ENCODE data around the gene RAB34.

GRCh38 chr17:28700278-28700677 is 17.4 kb downstream of the RAB34 start:
- no peak for TF ChIP-seq CSDC2 (CRISPR knock-in tag; IDR thresholded peaks at IDR 0.05)
- no peak for TF ChIP-seq RARB (CRISPR knock-in tag; IDR thresholded peaks at IDR 0.05)
- no peak for TF ChIP-seq ZC3H10 (CRISPR knock-in tag; IDR thresholded peaks at IDR 0.05)
- TF ChIP-seq, protein P1, sequence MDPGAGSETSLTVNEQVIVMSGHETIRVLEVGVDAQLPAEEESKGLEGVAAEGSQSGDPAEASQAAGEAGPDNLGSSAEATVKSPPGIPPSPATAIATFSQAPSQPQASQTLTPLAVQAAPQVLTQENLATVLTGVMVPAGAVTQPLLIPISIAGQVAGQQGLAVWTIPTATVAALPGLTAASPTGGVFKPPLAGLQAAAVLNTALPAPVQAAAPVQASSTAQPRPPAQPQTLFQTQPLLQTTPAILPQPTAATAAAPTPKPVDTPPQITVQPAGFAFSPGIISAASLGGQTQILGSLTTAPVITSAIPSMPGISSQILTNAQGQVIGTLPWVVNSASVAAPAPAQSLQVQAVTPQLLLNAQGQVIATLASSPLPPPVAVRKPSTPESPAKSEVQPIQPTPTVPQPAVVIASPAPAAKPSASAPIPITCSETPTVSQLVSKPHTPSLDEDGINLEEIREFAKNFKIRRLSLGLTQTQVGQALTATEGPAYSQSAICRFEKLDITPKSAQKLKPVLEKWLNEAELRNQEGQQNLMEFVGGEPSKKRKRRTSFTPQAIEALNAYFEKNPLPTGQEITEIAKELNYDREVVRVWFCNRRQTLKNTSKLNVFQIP (CRISPR knock-in tag; IDR thresholded peaks at IDR 0.05; ENCODE audit: borderline replicate concordance, low read depth), result no peak
- no peak for TF ChIP-seq TSHZ2 (CRISPR knock-in tag; IDR thresholded peaks at IDR 0.05)
- no peak for TF ChIP-seq ISL1 (CRISPR knock-in tag; IDR thresholded peaks at IDR 0.05)
- TF ChIP-seq, protein P2, sequence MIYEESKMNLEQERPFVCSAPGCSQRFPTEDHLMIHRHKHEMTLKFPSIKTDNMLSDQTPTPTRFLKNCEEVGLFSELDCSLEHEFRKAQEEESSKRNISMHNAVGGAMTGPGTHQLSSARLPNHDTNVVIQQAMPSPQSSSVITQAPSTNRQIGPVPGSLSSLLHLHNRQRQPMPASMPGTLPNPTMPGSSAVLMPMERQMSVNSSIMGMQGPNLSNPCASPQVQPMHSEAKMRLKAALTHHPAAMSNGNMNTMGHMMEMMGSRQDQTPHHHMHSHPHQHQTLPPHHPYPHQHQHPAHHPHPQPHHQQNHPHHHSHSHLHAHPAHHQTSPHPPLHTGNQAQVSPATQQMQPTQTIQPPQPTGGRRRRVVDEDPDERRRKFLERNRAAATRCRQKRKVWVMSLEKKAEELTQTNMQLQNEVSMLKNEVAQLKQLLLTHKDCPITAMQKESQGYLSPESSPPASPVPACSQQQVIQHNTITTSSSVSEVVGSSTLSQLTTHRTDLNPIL (CRISPR knock-in tag; IDR thresholded peaks at IDR 0.05; ENCODE audit: low read depth), result no peak
- TF ChIP-seq, protein P3, sequence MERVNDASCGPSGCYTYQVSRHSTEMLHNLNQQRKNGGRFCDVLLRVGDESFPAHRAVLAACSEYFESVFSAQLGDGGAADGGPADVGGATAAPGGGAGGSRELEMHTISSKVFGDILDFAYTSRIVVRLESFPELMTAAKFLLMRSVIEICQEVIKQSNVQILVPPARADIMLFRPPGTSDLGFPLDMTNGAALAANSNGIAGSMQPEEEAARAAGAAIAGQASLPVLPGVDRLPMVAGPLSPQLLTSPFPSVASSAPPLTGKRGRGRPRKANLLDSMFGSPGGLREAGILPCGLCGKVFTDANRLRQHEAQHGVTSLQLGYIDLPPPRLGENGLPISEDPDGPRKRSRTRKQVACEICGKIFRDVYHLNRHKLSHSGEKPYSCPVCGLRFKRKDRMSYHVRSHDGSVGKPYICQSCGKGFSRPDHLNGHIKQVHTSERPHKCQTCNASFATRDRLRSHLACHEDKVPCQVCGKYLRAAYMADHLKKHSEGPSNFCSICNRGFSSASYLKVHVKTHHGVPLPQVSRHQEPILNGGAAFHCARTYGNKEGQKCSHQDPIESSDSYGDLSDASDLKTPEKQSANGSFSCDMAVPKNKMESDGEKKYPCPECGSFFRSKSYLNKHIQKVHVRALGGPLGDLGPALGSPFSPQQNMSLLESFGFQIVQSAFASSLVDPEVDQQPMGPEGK (CRISPR knock-in tag; IDR thresholded peaks at IDR 0.05; ENCODE audit: borderline replicate concordance), result no peak
- no peak for TF ChIP-seq ZFP30 (CRISPR knock-in tag; IDR thresholded peaks at IDR 0.05)
- no peak for TF ChIP-seq ARNTL (CRISPR knock-in tag; IDR thresholded peaks at IDR 0.05; ENCODE audit: borderline replicate concordance, low read depth)
- TF ChIP-seq OSR1 (CRISPR knock-in tag; IDR thresholded peaks at IDR 0.05), result no peak
- no peak for TF ChIP-seq BACH2 (CRISPR knock-in tag; IDR thresholded peaks at IDR 0.05; ENCODE audit: borderline replicate concordance)

Data from SK-N-SH treated with all-trans-retinoic acid at 6 μM for 48 hours (cell line).